Inflammatory macrophage treated with lipopolysaccharide for 4 hours (primary cell): ENCODE results near the gene HPRT1.

Source experiments
- DNase-seq: peaks from one replicate; pipeline ENCODE4 v3.0.0-alpha.2; 2020

Gene HPRT1

DNA sequence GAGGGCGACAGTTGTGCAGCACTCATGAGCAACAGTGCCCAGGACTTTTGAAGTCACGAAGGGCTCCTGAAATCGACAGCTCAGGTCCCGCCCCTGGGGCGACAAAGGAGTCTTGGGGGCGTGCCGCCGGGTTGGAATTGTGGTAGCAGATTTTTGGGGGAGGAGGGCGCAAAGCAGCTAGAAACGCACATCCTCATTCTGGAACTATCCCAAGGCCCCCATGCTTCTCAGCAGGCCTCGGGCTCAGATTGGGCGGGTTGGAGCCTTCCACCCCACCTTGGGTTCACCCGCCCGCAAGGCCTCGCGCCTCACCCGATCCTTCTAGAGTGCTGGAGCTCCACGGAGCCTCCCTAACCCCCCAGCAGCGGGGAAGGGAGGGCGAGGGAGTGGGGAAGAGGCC lies 85.5 kb downstream of the HPRT1 start:
- DNase-seq, result no peak

DNA sequence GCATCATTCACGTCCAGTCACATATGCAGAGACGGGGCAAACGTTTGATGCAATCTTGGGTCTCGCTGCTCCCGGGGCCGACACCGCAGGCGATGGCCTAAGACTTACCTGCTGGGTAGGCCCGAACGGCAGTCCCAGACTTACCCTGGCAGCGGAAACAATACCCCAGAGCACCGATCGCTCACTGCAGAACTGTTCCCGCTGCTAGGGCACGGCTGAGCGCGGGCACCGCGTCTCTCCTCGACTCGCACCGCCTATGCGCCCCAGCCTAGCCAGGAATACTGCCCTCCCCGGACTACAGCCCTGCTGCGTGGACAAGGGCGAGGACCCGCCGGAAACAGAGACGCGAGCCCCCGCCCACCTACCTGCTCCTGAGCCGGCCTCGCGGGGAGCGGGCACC lies 86.2 kb downstream of the HPRT1 start:
- no peak for DNase-seq

DNA sequence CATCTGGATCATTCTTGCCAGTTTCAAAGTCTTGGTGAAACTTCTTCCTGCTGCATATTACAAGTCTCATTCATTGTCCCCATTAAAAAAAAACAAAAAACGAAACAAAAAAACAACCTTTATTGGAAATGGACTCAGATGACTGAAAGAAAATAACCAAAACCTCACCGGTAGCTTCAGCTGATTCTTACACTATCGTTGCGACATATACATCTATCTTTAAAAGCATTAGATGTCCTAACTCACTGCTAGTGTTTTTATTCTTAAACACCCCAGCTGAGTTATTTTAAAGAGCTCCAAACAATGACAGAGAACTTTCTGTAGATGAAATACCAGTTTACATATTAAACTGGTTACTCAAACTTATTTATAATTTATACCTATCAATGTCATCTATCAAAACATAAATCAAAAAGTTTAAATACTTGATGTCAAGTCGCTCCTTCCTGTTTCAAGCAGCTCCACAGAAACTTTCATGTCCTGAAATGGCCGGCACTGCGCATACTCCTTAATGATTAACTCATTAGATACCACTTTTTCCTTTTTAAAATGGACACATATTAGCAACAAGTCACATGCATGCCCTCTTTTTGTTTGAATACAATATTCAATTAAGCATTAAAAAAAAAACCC lies 87.2 kb downstream of the HPRT1 start:
- DNase-seq, result peak; percentile 5

DNA sequence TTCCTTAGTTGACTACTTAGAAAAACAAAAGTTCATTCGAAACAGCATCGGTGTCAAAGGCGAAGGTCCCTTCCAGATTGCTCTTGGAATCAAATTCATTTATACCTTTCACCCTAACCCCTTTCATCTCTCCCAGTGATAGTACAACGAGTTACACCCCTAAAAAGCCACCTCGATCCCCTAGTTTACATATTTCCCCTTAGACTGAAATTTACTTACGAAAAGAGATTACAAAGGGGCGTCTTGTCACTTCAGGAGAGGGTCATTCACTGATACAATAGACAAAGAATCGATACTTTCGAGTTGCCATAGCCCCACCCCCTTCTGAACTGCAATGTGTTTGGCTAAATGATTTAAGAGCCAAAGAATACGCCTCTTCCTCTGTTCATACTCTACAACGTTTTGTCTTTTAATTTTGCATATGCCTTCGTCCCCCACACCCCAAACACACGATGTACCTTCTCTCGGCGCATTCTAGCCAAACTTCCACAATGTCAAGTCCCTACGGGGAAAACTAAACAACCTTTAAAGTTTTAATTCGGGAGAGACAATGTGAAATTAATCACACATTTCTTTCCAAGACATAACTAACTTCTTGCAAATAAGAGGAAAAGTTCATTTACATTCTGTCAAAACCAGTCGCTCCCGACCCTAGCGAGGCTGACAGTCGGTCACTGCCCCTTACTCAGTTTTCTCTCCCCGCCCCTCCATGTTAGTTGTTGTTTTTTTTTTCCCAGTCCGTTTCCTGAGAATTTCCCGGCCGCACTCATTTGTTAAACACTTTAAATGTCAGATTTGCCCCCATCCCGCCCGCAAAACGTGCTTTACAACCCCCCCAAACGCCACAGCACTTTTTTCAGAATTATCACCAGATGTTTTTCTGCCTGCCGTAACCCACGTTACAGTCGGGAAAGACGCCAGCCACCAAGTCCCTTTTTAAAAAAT lies 88.6 kb downstream of the HPRT1 start:
- peak; percentile 19 for DNase-seq
